ENCODE data around the gene FGR.

Gene FGR

DNA sequence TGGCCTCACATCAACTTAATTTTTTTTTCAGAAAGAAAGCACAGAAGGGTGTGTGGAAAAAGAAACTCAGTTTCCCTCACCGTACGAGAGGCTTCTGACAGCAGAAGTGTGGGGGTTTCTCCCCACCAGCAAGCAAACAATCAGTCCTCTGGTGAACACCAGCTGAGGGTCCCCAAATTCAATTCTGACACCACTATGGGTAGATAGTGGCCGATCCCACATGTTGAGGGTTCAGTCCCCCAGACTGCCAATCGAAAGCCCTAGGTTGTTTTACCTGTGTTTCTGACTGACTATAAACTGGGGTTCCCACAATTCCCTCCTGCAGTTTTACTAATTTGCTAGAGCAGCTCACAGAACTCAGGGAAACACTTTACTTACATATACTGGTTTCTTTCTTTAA, 34.9 kb upstream of the FGR start:
- no peak overlapping the region for H2AFZ ChIP-seq (ENCODE audit: low read depth)
- TF ChIP-seq, protein P1, sequence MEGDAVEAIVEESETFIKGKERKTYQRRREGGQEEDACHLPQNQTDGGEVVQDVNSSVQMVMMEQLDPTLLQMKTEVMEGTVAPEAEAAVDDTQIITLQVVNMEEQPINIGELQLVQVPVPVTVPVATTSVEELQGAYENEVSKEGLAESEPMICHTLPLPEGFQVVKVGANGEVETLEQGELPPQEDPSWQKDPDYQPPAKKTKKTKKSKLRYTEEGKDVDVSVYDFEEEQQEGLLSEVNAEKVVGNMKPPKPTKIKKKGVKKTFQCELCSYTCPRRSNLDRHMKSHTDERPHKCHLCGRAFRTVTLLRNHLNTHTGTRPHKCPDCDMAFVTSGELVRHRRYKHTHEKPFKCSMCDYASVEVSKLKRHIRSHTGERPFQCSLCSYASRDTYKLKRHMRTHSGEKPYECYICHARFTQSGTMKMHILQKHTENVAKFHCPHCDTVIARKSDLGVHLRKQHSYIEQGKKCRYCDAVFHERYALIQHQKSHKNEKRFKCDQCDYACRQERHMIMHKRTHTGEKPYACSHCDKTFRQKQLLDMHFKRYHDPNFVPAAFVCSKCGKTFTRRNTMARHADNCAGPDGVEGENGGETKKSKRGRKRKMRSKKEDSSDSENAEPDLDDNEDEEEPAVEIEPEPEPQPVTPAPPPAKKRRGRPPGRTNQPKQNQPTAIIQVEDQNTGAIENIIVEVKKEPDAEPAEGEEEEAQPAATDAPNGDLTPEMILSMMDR (conservative IDR thresholded peaks at IDR 0.05; ENCODE audit: low read depth, low read length) = no peak
- peak overlapping the region; percentile 57; the same call in 1 of the 2 replicates for H3K4me2 ChIP-seq
- no peak overlapping the region for H3K27ac ChIP-seq
- no peaks in the 10 kb centered on the region for H3K79me2 ChIP-seq (ENCODE audit: insufficient read depth, low read depth)
- no peak overlapping the region for H3K4me3 ChIP-seq (IDR thresholded peaks at IDR 0.05; ENCODE audit: insufficient read depth, low read depth, low read length)
- no peaks in the 10 kb centered on the region for H3K27me3 ChIP-seq (ENCODE audit: insufficient read depth, low read depth)
- no peak overlapping the region for H3K9ac ChIP-seq
- H4K20me1 ChIP-seq (ENCODE audit: insufficient read depth) = no peaks in the 10 kb centered on the region
- no peaks in the 10 kb centered on the region for H3K36me3 ChIP-seq (ENCODE audit: insufficient read depth)
- peaks cover 20% of the 10 kb centered on the region for H3K4me1 ChIP-seq (ENCODE audit: low read depth, poor library complexity, severe bottlenecking)

DNA sequence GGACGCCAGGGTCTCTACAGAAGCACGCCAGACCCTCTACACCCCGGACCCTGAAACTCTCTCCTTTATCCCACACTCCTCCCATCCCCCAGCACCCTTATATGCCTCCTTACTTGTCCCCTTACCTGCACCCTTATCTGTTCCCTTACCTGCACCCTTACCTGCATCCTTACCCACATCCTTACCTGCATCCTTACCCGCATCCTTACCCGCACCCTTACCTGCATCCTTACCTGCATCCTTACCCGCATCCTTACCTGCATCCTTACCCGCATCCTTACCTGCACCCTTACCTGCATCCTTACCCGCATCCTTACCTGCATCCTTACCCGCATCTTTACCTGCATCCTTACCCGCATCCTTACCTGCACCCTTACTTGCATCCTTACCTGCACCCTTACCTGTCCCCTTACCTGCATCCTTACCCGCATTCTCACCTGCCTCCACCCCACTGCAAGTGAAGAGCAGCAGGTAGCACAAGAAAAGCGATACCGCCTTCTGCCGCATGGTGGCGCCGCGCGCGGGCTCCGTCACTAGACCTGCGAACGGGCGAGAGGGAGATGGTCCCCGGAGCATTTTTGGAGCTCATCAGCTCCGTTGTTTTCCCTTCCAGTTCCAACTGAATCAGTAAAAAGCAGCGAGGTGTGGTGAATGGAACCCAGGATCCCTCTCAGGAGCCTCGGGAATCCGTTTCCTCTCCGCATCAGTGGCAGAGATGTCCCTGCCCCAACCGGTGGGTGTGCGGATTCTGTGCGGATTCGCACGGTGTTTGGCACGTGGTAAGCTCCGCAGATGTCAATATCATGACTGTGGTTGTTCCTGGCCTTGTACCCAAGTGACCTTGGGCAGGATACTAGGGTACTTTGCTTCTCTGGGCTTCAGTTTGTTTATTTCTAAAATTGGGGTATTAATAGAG, 34.1 kb upstream of the FGR start:
- no peaks in the 10 kb centered on the region for H4K20me1 ChIP-seq (ENCODE audit: insufficient read depth)
- H3K27me3 ChIP-seq (ENCODE audit: insufficient read depth, low read depth) = no peaks in the 10 kb centered on the region
- peaks cover 20% of the 10 kb centered on the region for H3K4me1 ChIP-seq (ENCODE audit: low read depth, poor library complexity, severe bottlenecking)
- no peak overlapping the region for H3K4me3 ChIP-seq (IDR thresholded peaks at IDR 0.05; ENCODE audit: insufficient read depth, low read depth, low read length)
- no peaks in the 10 kb centered on the region for H3K36me3 ChIP-seq (ENCODE audit: insufficient read depth)
- H3K27ac ChIP-seq = no peak overlapping the region
- H3K79me2 ChIP-seq (ENCODE audit: insufficient read depth, low read depth) = no peaks in the 10 kb centered on the region
- H2AFZ ChIP-seq (ENCODE audit: low read depth) = peak overlapping the region; percentile 66
- TF ChIP-seq, protein P1 (conservative IDR thresholded peaks at IDR 0.05; ENCODE audit: low read depth, low read length) = peak; percentile 78
- peak overlapping the region; percentile 57; the same call in 1 of the 2 replicates for H3K4me2 ChIP-seq
- H3K9ac ChIP-seq = no peak overlapping the region

DNA sequence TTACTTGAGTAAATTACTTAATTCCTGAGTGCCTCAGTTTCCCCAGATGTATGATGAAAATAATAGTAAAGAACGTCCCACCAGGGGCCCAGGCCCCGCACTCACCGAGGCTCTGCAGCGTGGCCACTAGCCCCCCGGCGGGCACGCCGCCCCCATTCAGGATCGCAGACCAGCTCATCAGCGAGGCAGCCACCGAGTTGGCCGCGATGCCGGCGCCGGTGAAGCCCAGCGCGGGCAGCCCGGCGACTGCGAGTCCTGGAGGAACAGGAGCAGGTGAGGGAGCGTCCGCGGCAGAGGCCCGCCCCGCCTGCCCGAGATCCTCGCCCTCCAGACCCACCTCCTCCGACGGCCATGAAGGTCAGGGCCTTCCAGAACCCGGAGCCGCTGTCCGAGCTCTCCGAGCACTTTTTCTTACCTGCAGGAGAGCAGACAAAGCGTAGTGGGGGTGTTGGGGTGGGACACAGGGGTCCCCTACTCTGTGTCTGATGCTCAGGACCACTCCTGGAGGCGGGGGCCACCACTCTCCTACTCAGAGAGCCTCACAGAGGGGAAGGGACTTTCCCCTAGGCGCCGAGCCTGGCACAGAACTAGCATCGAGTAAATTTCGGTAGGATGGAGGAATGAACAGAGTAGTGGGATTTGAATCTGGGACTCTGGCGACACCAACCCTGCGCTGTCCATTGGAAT, 33.3 kb upstream of the FGR start:
- Histone ChIP-seq H3K79me2 (ENCODE audit: insufficient read depth, low read depth) (no peaks in the 10 kb centered on the region), H3K4me3 (IDR thresholded peaks at IDR 0.05; ENCODE audit: insufficient read depth, low read depth, low read length) (no peak overlapping the region), H3K27ac (no peak overlapping the region), H2AFZ (ENCODE audit: low read depth) (no peak overlapping the region), H4K20me1 (ENCODE audit: insufficient read depth) (no peaks in the 10 kb centered on the region), H3K4me1 (ENCODE audit: low read depth, poor library complexity, severe bottlenecking) (peaks cover 20% of the 10 kb centered on the region), H3K9ac (no peak overlapping the region), H3K27me3 (ENCODE audit: insufficient read depth, low read depth) (no peaks in the 10 kb centered on the region), H3K4me2 (no peak overlapping the region), H3K36me3 (ENCODE audit: insufficient read depth) (no peaks in the 10 kb centered on the region)
- TF ChIP-seq, protein P1 (conservative IDR thresholded peaks at IDR 0.05; ENCODE audit: low read depth, low read length) = no peak

DNA sequence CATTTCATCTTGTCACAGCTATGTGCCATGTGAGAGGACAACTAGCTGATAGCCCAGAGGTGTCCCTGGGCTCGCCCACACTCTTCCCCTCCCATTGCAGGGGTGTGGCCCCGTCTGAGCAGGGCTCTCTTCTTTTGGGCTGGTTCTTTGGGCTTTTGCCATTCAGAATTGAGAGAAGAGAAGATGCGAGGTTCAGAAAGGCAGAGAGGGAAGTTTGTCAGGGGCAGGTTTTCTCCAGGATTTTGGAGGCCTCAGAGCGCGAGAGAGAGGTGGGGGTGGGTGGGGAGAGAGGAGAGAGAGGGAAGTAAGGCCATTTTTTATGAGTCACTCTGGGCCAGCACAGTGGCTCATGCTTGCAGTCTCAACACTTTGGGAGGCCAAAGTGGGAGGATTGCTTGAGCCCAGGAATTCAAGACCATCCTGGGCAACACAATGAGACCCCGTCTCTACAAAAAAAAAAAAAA, 31.8 kb upstream of the FGR start:
- H2AFZ ChIP-seq (ENCODE audit: low read depth) = no peak overlapping the region
- no peaks in the 10 kb centered on the region for H3K27me3 ChIP-seq (ENCODE audit: insufficient read depth, low read depth)
- no peak overlapping the region for H3K9ac ChIP-seq
- H3K27ac ChIP-seq = no peak overlapping the region
- H3K79me2 ChIP-seq (ENCODE audit: insufficient read depth, low read depth) = no peaks in the 10 kb centered on the region
- H3K4me2 ChIP-seq = no peak overlapping the region
- no peak overlapping the region for H3K4me3 ChIP-seq (IDR thresholded peaks at IDR 0.05; ENCODE audit: insufficient read depth, low read depth, low read length)
- H4K20me1 ChIP-seq (ENCODE audit: insufficient read depth) = no peaks in the 10 kb centered on the region
- peaks cover 23% of the 10 kb centered on the region for H3K4me1 ChIP-seq (ENCODE audit: low read depth, poor library complexity, severe bottlenecking)
- TF ChIP-seq, protein P1 (conservative IDR thresholded peaks at IDR 0.05; ENCODE audit: low read depth, low read length) = no peak
- no peaks in the 10 kb centered on the region for H3K36me3 ChIP-seq (ENCODE audit: insufficient read depth)
